Tibial artery (tissue), 4 donors: Measurements from ENCODE around the gene PIM2.

Source experiments
- DNase-seq, 2 donors: peaks; one replicate each; pipeline ENCODE4 v3.0.0-alpha.2; 2019
- H3K27ac ChIP-seq, 2 donors: fragments of 200-600 bp; sonication (generic) in 1 of 2; 1 replicate in 1 of 2; 2 replicates in 1 of 2; pipeline ENCODE4 v1.5.1; 2018 to 2019; ENCODE audit warnings: mild to moderate bottlenecking in 1 of 2
- H3K27me3 ChIP-seq, 2 donors: fragments of 200-600 bp; sonication (generic) in 1 of 2; one replicate each; pipeline versions ENCODE4 v1.5.1 to v1.6.0; 2016 to 2019
- H3K36me3 ChIP-seq, 3 donors: fragments of 200-600 bp; sonication (generic) in 2 of 3; one replicate each; pipeline ENCODE4 v1.5.1; 2016 to 2019; ENCODE audit warnings: mild to moderate bottlenecking in 2 of 3
- H3K4me1 ChIP-seq, 4 donors: fragments of 200-600 bp; sonication (generic) in 2 of 4; 1 replicate in 3 of 4; 2 replicates in 1 of 4; pipeline ENCODE4 v1.5.1; 2016 to 2019
- H3K4me3 ChIP-seq, 2 donors: fragments of 200-600 bp; sonication (generic) in 1 of 2; 1 replicate in 1 of 2; 2 replicates in 1 of 2; pipeline ENCODE4 v1.5.1; 2018 to 2019; ENCODE audit warnings: mild to moderate bottlenecking in 2 of 2
- H3K9me3 ChIP-seq, 3 donors: fragments of 200-600 bp; sonication (generic) in 1 of 3; one replicate each; pipeline ENCODE4 v1.5.1; 2016 to 2019
- CTCF ChIP-seq, 2 experiments: fragments of 200-600 bp in 1 of 2; fragments of 450-650 bp in 1 of 2; IDR thresholded peaks; one replicate each; pipeline ENCODE4 v1.5.1; 2017 to 2019; ENCODE audit warnings: antibody characterized with exemption in 2 of 2, mild to moderate bottlenecking in 1 of 2, moderate library complexity in 1 of 2
- intact Hi-C: fragments of 100-400 bp; cut with DNase I; formaldehyde crosslinking; loops from one replicate; pipeline ENCODE4 v1.15.0; 2023; ENCODE audit warnings: low total_unique reads

The PIM2 gene

GRCh38 chrX:48938721-48939425 lies 20.0 kb upstream of the PIM2 start:
- peaks cover 2 to 39% (median 8%) of the 10 kb centered on the region in 3 donors for H3K36me3 ChIP-seq
- no peaks in the 10 kb centered on the region for H3K27me3 ChIP-seq
- DNase-seq: no peak
- intact Hi-C loops: no loop called here
- no peak for TF ChIP-seq CTCF (IDR thresholded peaks at IDR 0.05)
- peaks cover 0 to 13% (median 5%) of the 10 kb centered on the region in 4 donors for H3K4me1 ChIP-seq
- H3K27ac ChIP-seq: no peak overlapping the region
- H3K4me3 ChIP-seq: no peak overlapping the region
- no peaks in the 10 kb centered on the region for H3K9me3 ChIP-seq

- no peaks in the 10 kb centered on the region for H3K27me3 ChIP-seq
- peaks cover 0 to 13% (median 5%) of the 10 kb centered on the region in 4 donors for H3K4me1 ChIP-seq
- H3K4me3 ChIP-seq: no peak overlapping the region
- no peak for TF ChIP-seq CTCF (IDR thresholded peaks at IDR 0.05)
- H3K9me3 ChIP-seq: peaks cover 0 to 9% (median 0%) of the 10 kb centered on the region in 3 donors
- intact Hi-C loops: no loop called here
- peaks cover 4 to 41% (median 13%) of the 10 kb centered on the region in 3 donors for H3K36me3 ChIP-seq
- DNase-seq: no peak
- no peak overlapping the region for H3K27ac ChIP-seq
These were observed 18.5 kb upstream of the PIM2 start for GRCh38 chrX:48937054-48937907.

GRCh38 chrX:48936429-48937053 lies 17.7 kb upstream of the PIM2 start:
- Histone ChIP-seq H3K27ac (no peak overlapping the region), H3K27me3 (no peaks in the 10 kb centered on the region), H3K4me3 (no peak overlapping the region), H3K9me3 (peaks cover 0 to 10% (median 0%) of the 10 kb centered on the region in 3 donors), H3K36me3 (peaks cover 4 to 39% (median 13%) of the 10 kb centered on the region in 3 donors), H3K4me1 (peaks cover 0 to 13% (median 5%) of the 10 kb centered on the region in 4 donors)
- no peak for TF ChIP-seq CTCF (IDR thresholded peaks at IDR 0.05)
- DNase-seq: no peak
- intact Hi-C loops: no loop called here

GRCh38 chrX:48935301-48935670 lies 16.5 kb upstream of the PIM2 start:
- Histone ChIP-seq H3K27ac (no peak overlapping the region), H3K4me3 (no peak overlapping the region), H3K36me3 (peaks cover 4 to 44% (median 13%) of the 10 kb centered on the region in 3 donors), H3K27me3 (no peaks in the 10 kb centered on the region), H3K9me3 (peaks cover 0 to 10% (median 0%) of the 10 kb centered on the region in 3 donors), H3K4me1 (peaks cover 0 to 11% (median 2%) of the 10 kb centered on the region in 4 donors)
- no peak for TF ChIP-seq CTCF (IDR thresholded peaks at IDR 0.05)
- DNase-seq: no peak
- intact Hi-C loops: no loop called here

- intact Hi-C loops: no loop called here
- H3K9me3 ChIP-seq: peaks cover 0 to 10% (median 0%) of the 10 kb centered on the region in 3 donors
- H3K27me3 ChIP-seq: no peaks in the 10 kb centered on the region
- peaks cover 0 to 6% (median 2%) of the 10 kb centered on the region in 4 donors for H3K4me1 ChIP-seq
- no peak for TF ChIP-seq CTCF (IDR thresholded peaks at IDR 0.05)
- H3K4me3 ChIP-seq: no peak overlapping the region
- DNase-seq: no peak
- H3K36me3 ChIP-seq: peaks cover 4 to 46% (median 13%) of the 10 kb centered on the region in 3 donors
- no peak overlapping the region for H3K27ac ChIP-seq
These were observed 15.9 kb upstream of the PIM2 start for GRCh38 chrX:48934581-48935300.
